Measurements from ENCODE around the gene PLA2G4B.
A peak's percentile ranks its signal among the peaks of the same experiment; 100 is the strongest.

The PLA2G4B gene

DNA sequence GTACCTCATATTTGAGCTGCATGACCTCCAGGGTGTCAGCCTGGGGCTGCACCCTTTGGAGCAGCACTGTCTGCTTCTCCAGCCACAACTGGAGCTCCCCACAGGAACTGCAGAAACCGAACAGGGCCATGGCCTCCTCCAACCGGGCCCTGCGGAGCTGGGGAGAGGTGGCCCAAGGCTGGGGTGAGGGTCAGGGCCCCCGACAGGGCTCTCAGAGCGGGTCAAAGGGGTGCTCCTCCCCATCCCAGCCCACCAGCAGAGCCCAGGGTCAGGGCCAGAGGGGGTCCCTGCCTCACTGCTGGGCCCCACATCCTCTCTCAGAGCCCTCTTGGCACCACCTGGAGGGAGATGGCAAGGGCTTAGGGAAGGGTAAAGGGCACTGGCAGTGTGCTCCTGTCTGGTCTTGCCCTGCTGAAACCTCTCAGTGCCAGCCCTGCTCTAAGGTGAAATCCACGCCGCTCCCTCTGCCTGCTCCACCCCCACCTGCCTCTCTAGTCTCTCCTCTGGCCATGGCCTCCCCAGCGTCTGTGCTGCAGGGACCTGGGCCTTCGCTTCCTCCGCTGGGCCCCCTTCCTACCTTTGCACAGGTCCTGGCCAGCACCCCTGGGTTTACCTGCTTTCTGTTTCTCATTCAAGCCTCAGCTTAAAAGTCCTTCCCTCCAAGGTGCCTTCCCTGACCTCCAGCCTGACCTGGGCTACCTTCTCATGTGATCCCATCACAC, 41.7 kb downstream of the PLA2G4B start:
- in situ Hi-C loops (cut with MboI; ENCODE audit: low pct_unique_long_range_greater_than_20kb, low sequenced_read_pairs) = no loop called here
- no peak for DNase-seq

DNA sequence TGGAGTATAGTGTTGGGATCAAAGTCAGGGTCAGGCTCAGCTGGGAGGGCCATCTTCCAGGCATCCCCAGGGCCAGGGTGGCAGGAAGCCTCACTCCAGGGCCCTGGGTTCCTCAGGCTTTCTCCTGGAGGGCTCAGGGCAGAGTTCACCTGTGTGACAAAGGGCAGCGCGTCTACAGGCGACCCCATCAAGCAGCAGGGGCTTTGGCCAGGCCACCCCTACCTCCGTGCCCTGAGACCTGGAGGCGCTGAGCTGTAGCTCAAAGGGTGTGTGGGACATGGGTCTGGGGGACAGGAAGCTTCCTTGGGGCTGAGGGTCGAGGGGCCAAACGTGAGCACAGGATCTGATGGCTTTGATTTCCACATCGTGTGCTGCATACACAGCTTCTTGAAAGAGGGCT, 42.4 kb downstream of the PLA2G4B start:
- no peak for DNase-seq
- in situ Hi-C loops (cut with MboI; ENCODE audit: low pct_unique_long_range_greater_than_20kb, low sequenced_read_pairs) = no loop called here

DNA sequence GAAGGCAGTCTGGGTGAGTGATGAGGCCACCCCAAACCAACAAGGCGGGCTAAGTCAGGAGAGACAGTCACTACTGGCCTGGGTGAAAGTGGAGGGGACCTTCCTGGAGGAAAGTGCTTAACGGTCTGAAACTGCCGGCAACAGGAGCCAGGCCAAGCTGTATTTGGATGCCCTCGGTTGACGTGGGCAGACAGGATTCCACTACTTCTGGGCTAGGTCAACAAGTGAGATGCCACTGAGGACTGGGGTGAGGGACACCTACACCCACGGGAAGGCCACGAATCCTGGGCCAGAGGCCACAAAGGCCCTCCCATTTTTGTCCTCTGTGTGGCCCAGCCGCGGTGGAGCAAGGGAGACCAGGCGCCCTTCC, 42.9 kb downstream of the PLA2G4B start:
- in situ Hi-C loops (cut with MboI; ENCODE audit: low pct_unique_long_range_greater_than_20kb, low sequenced_read_pairs) = no loop called here
- DNase-seq = no peak

DNA sequence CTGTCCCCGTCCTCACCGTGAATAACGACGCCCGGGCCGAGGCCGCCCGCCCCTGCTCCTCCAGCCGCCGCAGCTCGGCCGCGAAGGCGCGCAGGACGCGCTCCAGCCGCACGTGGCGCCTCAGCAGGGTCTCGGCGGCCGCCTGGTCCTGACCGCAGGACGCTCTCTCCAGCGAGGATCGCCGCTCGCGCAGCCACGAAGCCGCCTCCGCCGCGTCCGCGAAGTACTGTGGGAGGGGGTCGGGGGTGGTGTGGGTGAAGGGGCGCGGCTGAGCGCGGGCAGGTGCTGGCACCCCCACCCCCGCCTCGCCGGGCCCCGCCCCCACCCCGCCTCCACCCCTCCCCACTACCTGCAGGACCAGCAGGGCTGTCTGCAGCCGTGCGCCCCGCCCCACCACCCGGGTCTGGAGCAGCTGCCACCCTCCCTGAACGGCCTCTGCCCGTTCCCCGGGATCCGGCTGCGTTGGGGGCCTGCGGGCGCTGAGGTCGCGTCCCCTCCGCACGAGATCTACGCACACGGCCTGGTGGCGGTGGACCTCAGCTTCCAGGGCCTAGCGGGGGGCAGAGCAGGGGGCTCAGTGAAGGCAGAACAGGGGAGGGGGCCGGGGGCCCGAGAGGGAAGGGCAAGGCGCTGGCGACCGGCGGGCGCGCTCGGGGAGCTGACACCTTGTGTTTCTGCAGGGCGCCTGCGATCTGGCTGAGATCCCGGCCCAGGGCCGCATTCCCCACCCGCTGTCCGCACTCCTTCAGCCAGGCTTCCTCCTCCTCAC, 43.5 kb downstream of the PLA2G4B start:
- in situ Hi-C loops (cut with MboI; ENCODE audit: low pct_unique_long_range_greater_than_20kb, low sequenced_read_pairs) = no loop called here
- no peak for DNase-seq

DNA sequence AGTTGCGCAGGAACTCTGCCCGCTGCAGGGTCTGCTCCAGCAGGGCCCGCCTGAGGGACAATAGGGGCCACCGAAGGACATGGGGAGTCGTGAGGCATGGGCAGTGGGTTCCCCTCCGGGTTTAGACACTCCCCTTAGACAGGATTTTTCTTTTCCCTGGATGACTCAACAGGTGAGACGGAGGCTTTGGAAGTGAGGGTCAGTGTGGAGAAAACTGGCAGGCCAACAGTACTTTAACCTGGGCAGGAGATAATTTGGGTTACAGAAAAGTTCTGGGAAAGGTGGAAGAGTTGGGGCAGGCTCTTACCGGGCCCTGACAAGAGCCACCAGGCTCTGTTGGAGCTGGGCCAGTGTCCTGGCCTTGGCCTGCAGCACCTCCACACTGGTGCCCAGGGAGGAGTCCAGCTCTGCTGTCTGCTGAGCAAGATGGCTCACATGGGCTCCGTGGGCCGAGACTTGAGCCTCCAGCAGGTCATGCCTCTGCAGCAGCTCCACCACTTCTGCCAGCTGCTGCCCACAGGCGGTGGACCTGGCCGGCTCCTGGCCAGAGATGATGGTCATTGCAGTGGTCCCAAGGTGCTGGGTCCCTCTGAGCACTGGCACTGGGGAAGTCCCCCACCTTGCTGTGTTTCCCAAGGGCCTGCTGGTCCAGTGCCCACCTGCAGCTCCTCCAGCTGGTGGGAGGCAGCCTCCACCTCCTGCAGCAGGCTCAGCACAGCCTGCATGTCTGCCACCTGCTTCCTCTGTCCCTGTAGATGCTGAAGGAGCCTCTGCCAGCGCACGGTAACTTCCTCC, 44.2 kb downstream of the PLA2G4B start:
- in situ Hi-C loops (cut with MboI; ENCODE audit: low pct_unique_long_range_greater_than_20kb, low sequenced_read_pairs) = no loop called here
- peak; percentile 38 for DNase-seq

DNA sequence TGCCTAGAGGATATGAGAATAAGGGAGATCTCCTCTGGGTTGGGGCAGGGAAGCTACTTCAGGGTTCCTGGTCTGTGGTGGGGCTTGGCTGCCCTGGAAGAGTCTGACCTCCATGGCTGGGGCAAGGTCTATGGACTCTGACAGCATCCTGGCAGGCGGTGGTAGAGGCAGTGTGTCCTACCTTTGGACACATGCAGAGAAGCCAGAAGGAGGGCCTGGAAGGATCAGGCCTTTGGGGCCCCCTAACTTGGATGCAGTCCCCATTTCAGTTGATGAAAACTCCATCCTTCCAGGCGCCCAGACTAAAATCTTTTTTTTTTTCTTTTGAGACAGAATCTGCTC, 44.8 kb downstream of the PLA2G4B start:
- no peak for DNase-seq
- in situ Hi-C loops (cut with MboI; ENCODE audit: low pct_unique_long_range_greater_than_20kb, low sequenced_read_pairs) = no loop called here

DNA sequence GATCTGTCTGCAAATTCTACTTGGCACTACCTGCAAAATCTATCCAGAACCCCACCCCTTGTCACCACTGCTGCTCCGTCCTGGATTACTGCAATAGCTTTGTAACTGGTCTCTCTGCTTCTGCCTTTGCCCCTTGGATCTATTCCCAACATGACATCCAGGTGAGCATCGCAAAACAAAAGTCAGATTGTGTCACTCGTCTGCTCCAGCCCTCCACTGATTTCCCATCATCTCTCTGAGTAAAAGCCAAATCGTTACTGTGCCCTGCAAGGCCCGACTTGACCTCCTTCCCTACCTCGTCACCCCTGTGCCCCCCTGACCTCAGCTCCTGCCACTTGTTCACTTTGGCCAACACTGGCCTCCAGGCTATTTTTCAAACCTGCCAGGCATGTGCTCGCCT, 45.8 kb downstream of the PLA2G4B start:
- in situ Hi-C loops (cut with MboI; ENCODE audit: low pct_unique_long_range_greater_than_20kb, low sequenced_read_pairs) = no loop called here
- DNase-seq = no peak

DNA sequence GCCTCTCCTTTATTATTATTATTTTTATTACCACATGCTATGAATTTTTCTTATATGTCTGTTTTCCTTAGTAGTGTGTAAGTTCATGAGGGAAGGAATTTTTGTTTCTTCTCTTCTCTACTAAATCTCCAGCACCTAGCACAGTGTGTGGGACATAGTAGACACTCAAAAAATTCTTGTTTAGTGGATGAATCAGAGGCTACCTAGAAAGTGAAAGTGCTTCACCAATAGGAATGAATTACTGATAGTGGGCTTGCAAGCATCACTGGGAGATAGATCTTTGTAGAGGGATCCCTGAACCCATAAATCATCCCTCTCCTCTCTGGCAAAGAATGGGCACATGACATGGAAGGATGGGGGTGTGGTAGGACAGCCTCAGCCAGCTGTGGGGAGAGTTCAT, 46.7 kb downstream of the PLA2G4B start:
- in situ Hi-C loops (cut with MboI; ENCODE audit: low pct_unique_long_range_greater_than_20kb, low sequenced_read_pairs) = no loop called here
- DNase-seq = no peak

DNA sequence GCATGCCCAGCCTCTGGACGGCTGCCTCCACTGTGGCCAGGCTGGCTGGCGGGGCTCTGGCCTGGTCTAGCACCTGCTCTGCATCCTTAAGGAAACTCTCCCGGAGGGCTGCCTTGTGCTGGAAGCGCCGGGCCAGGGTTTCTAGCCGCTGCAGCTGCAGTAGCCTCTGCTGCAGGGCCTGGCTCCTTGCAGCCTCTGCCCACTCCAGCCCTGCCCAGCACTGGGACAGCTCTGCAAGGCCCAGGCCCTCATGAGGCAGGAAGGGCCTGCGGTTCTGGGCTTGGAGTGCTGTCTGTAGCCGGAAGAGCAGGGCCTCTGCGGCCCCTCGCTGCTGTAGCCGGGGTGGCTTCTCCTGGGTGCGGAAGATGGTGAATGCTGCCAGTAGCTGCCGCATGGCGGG, 47.2 kb downstream of the PLA2G4B start:
- in situ Hi-C loops (cut with MboI; ENCODE audit: low pct_unique_long_range_greater_than_20kb, low sequenced_read_pairs) = no loop called here
- no peak for DNase-seq

DNA sequence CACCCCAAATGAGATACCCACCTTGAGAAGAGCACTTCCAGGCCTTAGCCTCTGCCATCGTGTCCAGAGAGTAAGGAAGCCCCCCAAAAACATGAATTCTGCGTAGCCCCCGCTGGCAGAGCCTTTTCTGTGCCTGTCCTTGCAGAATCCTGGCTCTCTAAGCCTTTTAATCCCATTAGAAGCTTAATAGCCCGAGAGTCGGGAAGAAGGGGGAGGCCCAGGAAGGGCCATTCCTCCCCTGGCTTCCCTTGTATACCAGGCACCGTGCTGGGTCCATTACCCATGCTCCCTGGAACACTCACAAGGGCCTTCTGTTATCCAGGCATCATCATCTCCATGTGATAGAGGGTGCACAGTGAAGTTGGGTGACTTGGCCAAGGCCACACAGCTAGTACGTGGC, 48.1 kb downstream of the PLA2G4B start:
- in situ Hi-C loops (cut with MboI; ENCODE audit: low pct_unique_long_range_greater_than_20kb, low sequenced_read_pairs) = no loop called here
- no peak for DNase-seq

DNA sequence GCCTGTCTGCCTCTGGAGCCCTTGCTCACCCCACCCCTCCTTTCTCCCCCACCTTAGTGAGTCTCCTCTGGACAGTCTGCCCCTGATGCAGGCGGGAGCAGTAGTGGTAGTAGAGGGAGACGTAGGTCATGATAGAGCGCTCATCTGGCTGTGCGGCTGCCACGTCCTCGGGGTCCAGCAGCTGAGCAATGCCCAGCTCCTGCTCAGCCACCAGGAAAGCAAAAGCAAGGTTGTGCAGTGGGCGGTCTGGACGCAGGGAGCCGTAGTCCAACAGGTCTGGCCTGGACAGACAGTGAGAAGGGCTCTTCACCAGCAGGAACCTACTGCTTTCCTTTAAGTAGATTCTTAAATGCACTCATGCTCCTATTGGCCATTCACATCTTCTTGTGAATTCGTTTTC, 48.5 kb downstream of the PLA2G4B start:
- in situ Hi-C loops (cut with MboI; ENCODE audit: low pct_unique_long_range_greater_than_20kb, low sequenced_read_pairs) = no loop called here

DNA sequence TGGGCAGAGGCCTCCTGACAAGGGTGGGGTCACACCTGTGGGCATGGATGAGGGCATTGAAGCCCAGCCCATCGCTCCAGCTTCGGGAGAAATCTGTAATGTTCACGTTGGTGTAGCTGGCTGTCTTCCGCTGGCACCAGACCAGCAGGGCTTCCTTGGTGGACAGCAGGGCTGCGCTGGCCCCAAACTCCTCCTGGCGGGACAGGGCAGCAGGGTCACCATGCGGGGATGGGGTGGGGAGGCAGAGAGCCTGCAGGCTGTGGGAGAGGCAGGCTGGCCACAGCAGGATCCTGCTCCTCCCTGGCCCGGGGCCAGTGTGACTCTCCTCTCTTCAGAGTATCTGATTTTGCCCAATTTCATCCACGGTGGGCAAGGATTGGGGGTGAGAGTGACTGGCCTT, 49.2 kb downstream of the PLA2G4B start:
- in situ Hi-C loops (cut with MboI; ENCODE audit: low pct_unique_long_range_greater_than_20kb, low sequenced_read_pairs) = no loop called here

More for the DNA sequence above, 48.5 kb downstream of the PLA2G4B start:
- DNase-seq = no peak

DNA sequence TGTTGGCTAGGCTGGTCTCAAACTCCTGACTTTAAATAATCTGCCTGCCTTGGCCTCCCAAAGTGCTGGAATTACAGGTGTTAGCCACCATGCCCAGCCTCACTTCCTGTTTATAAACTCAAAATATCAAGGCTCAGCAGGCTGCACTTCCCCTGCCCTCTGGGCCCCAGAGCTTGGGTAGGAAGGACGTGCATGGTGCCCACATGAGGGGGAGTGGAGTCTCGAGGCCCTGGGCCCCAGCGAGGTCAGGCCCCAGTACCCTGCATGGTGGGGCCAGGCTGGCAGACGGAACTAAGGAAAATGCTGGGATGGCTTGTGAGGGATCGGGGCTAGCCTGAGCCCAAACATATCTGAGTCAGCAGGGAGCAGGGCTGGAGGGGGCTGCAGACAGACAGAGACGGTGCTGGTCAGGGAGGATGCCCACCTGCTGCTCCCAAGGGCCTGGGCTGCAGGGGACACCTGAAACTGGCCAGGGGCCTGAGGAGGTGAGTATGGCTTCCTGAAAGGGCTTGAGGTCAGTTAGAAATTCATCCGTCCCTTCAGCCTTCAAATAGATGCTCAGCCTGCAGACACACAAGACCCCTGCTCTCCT, 50.1 kb downstream of the PLA2G4B start:
- in situ Hi-C loops (cut with MboI; ENCODE audit: low pct_unique_long_range_greater_than_20kb, low sequenced_read_pairs) = no loop called here
- peak; percentile 43 for DNase-seq

More for the DNA sequence above, 49.2 kb downstream of the PLA2G4B start:
- no peak for DNase-seq

DNA sequence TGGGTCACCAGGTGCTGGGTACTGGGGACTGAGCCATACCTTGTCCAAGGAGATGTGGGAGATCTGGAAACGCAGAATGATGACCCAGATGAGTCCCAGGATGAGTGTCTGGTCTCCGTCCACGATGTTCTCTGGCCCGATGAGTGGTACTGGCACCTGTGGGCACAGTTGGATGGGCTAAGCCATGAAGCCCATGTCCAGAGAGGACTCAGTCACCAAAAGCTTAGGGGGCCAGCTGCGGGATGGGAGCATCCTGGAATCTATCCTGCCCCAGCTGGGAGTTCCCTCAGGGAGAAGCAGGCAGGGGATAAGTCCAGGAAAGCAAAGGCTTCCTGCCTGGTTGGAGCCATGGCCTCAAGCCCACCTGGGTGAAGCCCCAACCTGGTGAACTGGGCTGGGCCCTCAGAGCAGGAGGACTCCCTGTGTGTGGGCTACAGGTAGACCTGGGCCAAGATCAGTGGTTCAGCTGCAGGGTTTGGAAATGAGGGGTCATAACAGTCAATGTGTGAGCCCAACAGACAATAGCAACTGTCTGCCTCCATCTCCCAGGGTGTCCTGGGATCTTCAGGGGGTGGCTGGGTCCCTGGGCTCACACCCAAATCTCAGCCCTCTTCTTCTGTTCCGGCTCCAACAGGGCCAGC, 51.5 kb downstream of the PLA2G4B start:
- DNase-seq = no peak
- in situ Hi-C loops (cut with MboI; ENCODE audit: low pct_unique_long_range_greater_than_20kb, low sequenced_read_pairs) = no loop called here

DNA sequence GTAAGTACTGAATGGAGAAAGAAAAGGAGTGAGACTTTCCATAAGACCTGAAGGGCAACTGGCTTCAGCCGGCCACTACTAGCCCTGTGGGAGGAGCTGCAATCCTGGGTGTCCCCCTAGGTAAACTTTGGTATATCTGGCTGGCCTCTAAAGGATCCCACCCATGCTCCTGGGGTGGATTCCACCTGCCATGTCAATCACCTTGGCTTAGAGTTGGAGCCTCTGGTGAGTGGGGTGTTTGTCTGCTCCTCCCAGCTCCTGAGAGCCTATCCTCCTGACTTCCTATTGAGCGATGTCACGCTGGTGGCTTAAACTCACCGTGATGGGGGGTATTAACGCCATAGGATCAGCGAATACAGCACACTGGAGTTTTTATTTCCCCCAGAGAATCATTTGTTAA, 52.6 kb downstream of the PLA2G4B start:
- in situ Hi-C loops (cut with MboI; ENCODE audit: low pct_unique_long_range_greater_than_20kb, low sequenced_read_pairs) = no loop called here
- DNase-seq = no peak

DNA sequence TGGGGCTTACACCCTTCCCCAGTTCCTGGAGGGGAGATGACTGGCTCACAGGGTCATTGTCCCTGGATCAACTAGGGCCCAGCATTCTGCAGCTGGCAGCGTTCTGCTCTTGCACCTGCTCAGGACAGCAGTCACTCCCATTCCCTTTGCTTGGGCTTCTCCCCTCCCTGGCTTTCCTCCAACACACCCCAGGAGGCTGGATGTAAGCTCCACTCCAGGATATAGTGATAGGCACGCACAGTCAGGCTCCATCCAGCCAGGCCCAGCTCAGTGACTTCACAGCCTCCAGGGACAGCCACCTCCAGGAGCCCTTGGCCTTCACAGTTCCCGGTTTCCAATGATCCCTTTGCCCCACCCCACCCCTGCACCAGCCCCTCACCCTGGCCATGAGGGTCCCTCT, 53.3 kb downstream of the PLA2G4B start:
- in situ Hi-C loops (cut with MboI; ENCODE audit: low pct_unique_long_range_greater_than_20kb, low sequenced_read_pairs) = no loop called here
- DNase-seq = no peak

DNA sequence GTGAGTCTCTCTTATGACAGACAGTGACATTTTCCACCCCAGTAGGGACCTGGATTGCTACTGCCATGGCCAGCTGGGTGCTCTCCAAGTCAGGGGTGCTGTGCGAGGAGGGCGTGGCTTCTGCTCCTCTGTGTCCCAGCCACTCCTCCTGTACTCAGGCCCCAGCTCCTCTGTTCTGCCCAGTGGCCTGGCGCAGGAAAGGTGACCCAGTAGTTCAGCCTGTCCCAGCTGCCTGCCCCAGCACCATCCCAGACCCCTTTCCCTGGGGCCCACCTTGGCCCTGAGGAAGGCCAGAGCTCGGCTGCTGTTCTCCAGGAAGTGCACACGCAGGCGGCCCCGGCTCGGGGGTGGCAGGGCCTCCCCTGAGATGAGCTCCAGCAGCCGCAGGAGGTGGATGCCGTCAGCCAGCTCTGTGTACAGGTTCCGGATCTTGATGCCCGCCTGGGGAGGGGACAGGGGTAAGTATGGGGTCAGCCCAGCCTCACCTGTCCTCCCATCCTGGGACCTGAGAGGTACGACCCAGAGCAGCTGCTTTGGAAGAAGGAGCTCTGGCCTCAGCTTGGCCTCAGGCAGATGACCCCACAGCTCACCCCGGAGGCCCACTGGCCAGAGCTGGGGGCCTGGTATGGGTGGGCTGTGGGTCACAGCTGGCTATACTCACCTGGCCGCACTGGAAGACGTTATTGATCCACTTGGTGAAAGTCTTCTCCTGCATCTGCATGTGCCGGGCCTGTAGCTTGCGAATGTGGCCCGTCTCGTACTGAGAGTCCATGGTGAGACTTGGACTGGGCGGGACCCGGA, 54.2 kb downstream of the PLA2G4B start:
- in situ Hi-C loops (cut with MboI; ENCODE audit: low pct_unique_long_range_greater_than_20kb, low sequenced_read_pairs) = no loop called here

DNA sequence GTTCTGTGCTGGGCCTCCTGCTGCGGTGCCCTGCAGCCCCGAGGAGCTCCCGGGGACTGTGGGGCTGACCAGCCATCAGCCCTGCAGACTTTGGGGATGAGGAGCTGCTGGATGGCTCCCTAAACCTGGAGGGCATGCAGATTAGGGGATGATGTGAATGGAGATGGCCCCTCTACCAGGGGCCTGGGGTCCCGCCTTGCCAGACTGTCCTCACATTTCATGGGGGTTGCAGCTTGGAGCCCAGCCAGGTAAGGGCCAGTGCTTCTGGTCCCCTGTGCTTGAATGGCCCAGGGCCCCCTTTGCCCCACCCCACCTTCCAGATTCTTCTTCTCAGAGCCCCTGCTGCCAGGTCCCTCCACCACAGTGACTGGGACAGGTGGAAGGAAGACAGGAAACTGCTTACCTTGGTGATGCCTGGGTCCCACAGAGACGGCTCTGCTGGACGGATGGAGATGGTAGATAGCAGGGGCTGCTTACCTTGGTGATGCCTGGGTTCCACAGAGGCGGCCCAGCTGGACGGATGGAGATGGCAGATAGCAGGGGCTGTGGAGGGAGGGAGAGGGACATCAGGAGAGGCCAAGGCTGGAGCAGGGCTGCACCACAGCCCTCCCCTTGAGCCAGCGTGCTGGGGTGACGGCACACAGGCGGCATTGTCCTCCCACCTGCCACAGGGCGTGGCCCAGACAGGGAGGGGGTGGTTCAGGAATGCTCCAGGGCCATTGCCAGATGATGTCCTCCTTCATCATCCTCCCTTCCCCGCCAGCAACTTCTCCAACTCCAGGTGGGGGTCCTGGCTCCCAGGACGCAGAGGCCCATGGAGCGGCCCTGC, 55.0 kb downstream of the PLA2G4B start, which contains the start of gene SPTBN5:
TSS of gene SPTBN5 (minus strand) at position 632 of the 829 bp plus-strand sequence. CDS start at position 76, 556 bp downstream.
- in situ Hi-C loops (cut with MboI; ENCODE audit: low pct_unique_long_range_greater_than_20kb, low sequenced_read_pairs) = no loop called here
- DNase-seq = no peak

More for the DNA sequence above, 54.2 kb downstream of the PLA2G4B start:
- no peak for DNase-seq
